Left kidney (tissue), 1 donor: ENCODE results near the gene ADAR. TPM values are rescaled to one million over a fixed set of nuclear protein-coding genes. Genes with fewer than 3 reads are reported as not detected.

ENCODE experiments used
- polyA plus RNA-seq: library from polyadenylated mRNA; unstranded; fragments of 120-200 nt; gene quantifications from one replicate; pipeline ENCODE4 v1.2.1, GENCODE V29; 2013; ENCODE audit not compliant: insufficient read length

Gene ADAR
- polyA plus RNA-seq, 1 donor = 163 TPM

Other genes with a start within 250 kb of the ADAR start
- gene IL6R, start 202.8 kb downstream of the ADAR start, polyA plus RNA-seq = 6.4 TPM
- 1.4 TPM for gene TDRD10, start 106.0 kb downstream of the ADAR start, polyA plus RNA-seq
- gene SHE, start 105.8 kb downstream of the ADAR start, polyA plus RNA-seq = 9.8 TPM
- gene UBE2Q1, start 49.5 kb downstream of the ADAR start, polyA plus RNA-seq = 103 TPM
- 0.53 TPM for gene CHRNB2, start 40.4 kb downstream of the ADAR start, polyA plus RNA-seq